Trophoblast cell (in vitro differentiated cells and primary cell): Measurements from ENCODE around the gene MRPL42.

Source experiments
- DNase-seq, 2 donors: peaks; one replicate each; pipeline ENCODE4 v3.0.0-alpha.2; 2016
- H2AFZ ChIP-seq: 2 replicates; pipeline ENCODE4 v1.6.1; 2013; ENCODE audit warnings: low read length, moderate library complexity, mild to moderate bottlenecking; ENCODE audit not compliant: insufficient read depth, poor library complexity
- H2AK5ac ChIP-seq: 2 replicates; pipeline ENCODE4 v1.6.1; 2013; ENCODE audit warnings: mild to moderate bottlenecking, low read length
- H2BK120ac ChIP-seq: 2 replicates; pipeline ENCODE4 v1.6.1; 2013; ENCODE audit warnings: low read length, mild to moderate bottlenecking, moderate library complexity; ENCODE audit not compliant: insufficient read depth, poor library complexity
- H2BK12ac ChIP-seq: 2 replicates; pipeline ENCODE4 v1.6.1; 2013; ENCODE audit warnings: mild to moderate bottlenecking, low read length, moderate library complexity
- H2BK5ac ChIP-seq: 2 replicates; pipeline ENCODE4 v1.6.1; 2013; ENCODE audit warnings: low read length, low read depth, moderate library complexity, mild to moderate bottlenecking; ENCODE audit not compliant: poor library complexity
- H3K14ac ChIP-seq: 2 replicates; pipeline ENCODE4 v1.6.1; 2013; ENCODE audit warnings: mild to moderate bottlenecking, low read length
- H3K18ac ChIP-seq: 2 replicates; pipeline ENCODE4 v1.6.1; 2013; ENCODE audit warnings: mild to moderate bottlenecking, low read length
- H3K23ac ChIP-seq: 2 replicates; pipeline ENCODE4 v1.6.1; 2013; ENCODE audit warnings: low read length
- H3K27ac ChIP-seq: 2 replicates; pipeline ENCODE4 v1.5.1; 2013; ENCODE audit warnings: low read depth, mild to moderate bottlenecking, inconsistent platforms, low read length, moderate library complexity
- H3K27me3 ChIP-seq: 2 replicates; pipeline ENCODE4 v1.6.1; 2013; ENCODE audit warnings: inconsistent platforms, mild to moderate bottlenecking, low read length, moderate library complexity; ENCODE audit not compliant: insufficient read depth
- H3K36me3 ChIP-seq, 2 experiments: 1 replicate in 1 of 2; 2 replicates in 1 of 2; pipeline ENCODE4 v1.6.1; 2013; ENCODE audit warnings: low read length in 2 of 2, mild to moderate bottlenecking in 2 of 2, moderate library complexity in 1 of 2; ENCODE audit not compliant: insufficient read depth in 2 of 2, control insufficient read depth in 1 of 2
- H3K4ac ChIP-seq: 2 replicates; pipeline ENCODE4 v1.6.1; 2013; ENCODE audit warnings: low read depth, mild to moderate bottlenecking, low read length, moderate library complexity
- H3K4me1 ChIP-seq, 2 experiments: 1 replicate in 1 of 2; 2 replicates in 1 of 2; pipeline ENCODE4 v1.6.1; 2013; ENCODE audit warnings: low read length in 2 of 2, mild to moderate bottlenecking in 2 of 2, moderate library complexity in 1 of 2; ENCODE audit not compliant: insufficient read depth in 2 of 2, control insufficient read depth in 1 of 2
- H3K4me2 ChIP-seq: 2 replicates; pipeline ENCODE4 v1.6.1; 2013; ENCODE audit warnings: inconsistent platforms, mild to moderate bottlenecking, low read length, moderate library complexity
- H3K4me3 ChIP-seq: 2 replicates; pipeline ENCODE4 v1.5.1; 2013; ENCODE audit warnings: mild to moderate bottlenecking, low read depth, low read length, inconsistent platforms
- H3K79me1 ChIP-seq: one replicate; pipeline ENCODE4 v1.6.1; 2013; ENCODE audit warnings: low read length
- H3K79me2 ChIP-seq: 2 replicates; pipeline ENCODE4 v1.6.1; 2013; ENCODE audit warnings: low read length, mild to moderate bottlenecking; ENCODE audit not compliant: control insufficient read depth, insufficient read depth, poor library complexity
- H3K9ac ChIP-seq: 2 replicates; pipeline ENCODE4 v1.6.1; 2013; ENCODE audit warnings: mild to moderate bottlenecking, low read length
- H3K9me3 ChIP-seq: 2 replicates; pipeline ENCODE4 v1.6.1; 2013; ENCODE audit warnings: low read depth, mild to moderate bottlenecking, control low read depth, inconsistent platforms, low read length; ENCODE audit not compliant: insufficient read depth
- H4K12ac ChIP-seq: 2 replicates; pipeline ENCODE4 v1.6.1; 2013; ENCODE audit warnings: low read depth, mild to moderate bottlenecking, low read length, moderate library complexity
- H4K8ac ChIP-seq: 2 replicates; pipeline ENCODE4 v1.6.1; 2013; ENCODE audit warnings: low read depth, mild to moderate bottlenecking, low read length, moderate library complexity
- H4K91ac ChIP-seq: one replicate; pipeline ENCODE4 v1.6.1; 2013; ENCODE audit warnings: low read depth, mild to moderate bottlenecking, low read length, moderate library complexity
- WGBS: extraction: QIAGEN DNeasy Blood & Tissue Kit; methylation state at CpG from one replicate; pipeline ENCODE4 v1.1.7; 2013; ENCODE audit warnings: missing lambda C conversion rate; ENCODE audit not compliant: insufficient read length, insufficient coverage; ENCODE audit errors: extremely low coverage; 5-methylcytosine and 5-hydroxymethylcytosine counted together

The MRPL42 gene

DNA sequence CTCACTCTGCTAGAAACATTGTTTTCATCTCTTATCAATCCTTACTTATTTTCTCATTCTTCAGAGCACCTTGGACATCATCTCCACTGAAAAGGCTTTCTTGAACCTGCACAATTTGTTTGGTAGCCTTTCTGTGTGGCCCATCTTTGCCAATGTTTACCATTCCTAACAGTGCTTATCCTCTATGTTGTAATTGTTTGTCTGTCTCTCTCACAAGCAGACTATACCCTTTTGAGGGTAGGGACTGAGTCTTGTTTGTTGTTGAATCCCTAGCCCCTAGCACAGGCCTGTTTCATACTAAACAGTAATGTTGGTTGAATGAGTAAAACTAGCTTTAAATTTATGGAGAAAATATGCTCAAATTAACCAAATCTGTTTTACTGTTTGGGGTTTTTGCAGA lies 9.2 kb downstream of the MRPL42 start:
- Histone ChIP-seq H3K18ac (no peak overlapping the region), H3K27me3 (no peaks in the 10 kb centered on the region), H3K4me1 (no peaks in the 10 kb centered on the region), H3K4me3 (no peak overlapping the region), H3K79me1 (no peaks in the 10 kb centered on the region), H3K23ac (no peak overlapping the region), H4K12ac (no peak overlapping the region), H4K8ac (no peak overlapping the region), H3K9me3 (no peaks in the 10 kb centered on the region), H2BK5ac (no peak overlapping the region), H3K36me3 (peaks cover 20 to 27% of the 10 kb centered on the region in 2 experiments), H3K14ac (no peak overlapping the region), H3K9ac (no peak overlapping the region), H3K79me2 (no peaks in the 10 kb centered on the region), H2BK120ac (no peak overlapping the region), H2AFZ (no peak overlapping the region), H3K4me2 (no peak overlapping the region), H2BK12ac (no peak overlapping the region), H2AK5ac (no peak overlapping the region), H3K27ac (no peak overlapping the region), H4K91ac (no peak overlapping the region), H3K4ac (no peak overlapping the region)
- no peak for DNase-seq

DNA sequence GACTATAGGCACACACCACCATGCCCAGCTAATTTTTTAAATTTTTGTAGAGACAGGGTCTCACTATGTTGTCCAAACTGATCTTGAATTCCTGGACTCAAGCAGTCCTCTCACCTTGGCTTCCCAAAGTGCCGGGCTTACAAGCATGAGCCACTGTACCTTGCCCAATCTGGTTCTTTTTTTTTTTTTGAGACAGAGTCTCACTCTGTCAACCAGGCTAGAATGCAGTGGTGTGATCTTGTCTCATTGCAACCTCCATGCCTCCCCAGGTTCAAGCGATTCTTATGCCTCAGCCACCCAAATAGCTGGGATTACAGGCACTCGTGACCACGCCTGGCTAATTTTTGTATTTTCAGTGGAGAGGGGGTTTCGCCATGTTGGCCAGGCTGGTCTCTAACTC lies 15.4 kb downstream of the MRPL42 start:
- Histone ChIP-seq H3K4me1 (no peaks in the 10 kb centered on the region), H3K27ac (no peak overlapping the region), H3K14ac (no peak overlapping the region), H3K9ac (no peak overlapping the region), H3K79me2 (no peaks in the 10 kb centered on the region), H4K91ac (no peak overlapping the region), H2BK5ac (no peak overlapping the region), H2BK120ac (no peak overlapping the region), H3K4me3 (no peak overlapping the region), H3K18ac (no peak overlapping the region), H4K8ac (no peak overlapping the region), H3K4me2 (no peak overlapping the region), H2BK12ac (no peak overlapping the region), H3K23ac (no peak overlapping the region), H4K12ac (no peak overlapping the region), H3K4ac (no peak overlapping the region), H2AFZ (no peak overlapping the region), H3K27me3 (no peaks in the 10 kb centered on the region), H3K9me3 (no peaks in the 10 kb centered on the region), H3K79me1 (no peaks in the 10 kb centered on the region), H3K36me3 (peaks cover 32 to 37% of the 10 kb centered on the region in 2 experiments), H2AK5ac (no peak overlapping the region)
- WGBS = no CpG with 5 or more reads among the region's 5 CpGs
- peak; percentile 66 to 83 for DNase-seq

DNA sequence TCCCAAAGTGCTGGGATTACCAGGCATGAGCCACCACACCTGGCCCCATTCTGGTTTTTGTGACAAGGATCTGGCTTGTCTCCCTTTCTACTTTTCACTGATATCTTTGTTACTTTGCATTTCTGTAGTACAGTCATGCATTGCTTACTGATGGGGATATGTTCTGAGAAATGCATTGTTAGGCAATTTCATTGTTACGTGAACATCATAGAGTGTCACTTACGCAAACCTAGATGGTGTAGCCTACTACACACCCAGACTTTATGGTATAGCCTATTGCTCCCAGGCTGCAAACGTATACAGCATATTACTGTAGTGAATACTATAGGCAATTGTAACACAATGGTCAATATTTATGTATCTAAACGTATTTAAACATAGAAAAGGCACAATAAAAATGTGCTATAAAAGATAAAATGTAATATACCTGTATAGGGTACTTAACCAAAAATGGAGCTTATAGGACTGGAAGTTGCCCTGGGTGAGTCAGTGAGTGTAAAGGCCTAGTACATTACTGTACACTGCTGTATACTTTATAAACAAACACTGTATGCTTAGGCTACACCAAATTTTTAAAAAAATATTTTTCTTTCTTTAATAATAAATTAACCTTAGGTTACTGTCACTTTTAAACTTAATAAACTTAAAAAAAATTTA lies 16.0 kb downstream of the MRPL42 start:
- no peak overlapping the region for H3K27ac ChIP-seq
- H2BK12ac ChIP-seq = no peak overlapping the region
- no peak overlapping the region for H3K18ac ChIP-seq
- no peaks in the 10 kb centered on the region for H3K27me3 ChIP-seq
- H3K9ac ChIP-seq = no peak overlapping the region
- H3K4me1 ChIP-seq = no peaks in the 10 kb centered on the region
- no peak overlapping the region for H4K91ac ChIP-seq
- H3K14ac ChIP-seq = no peak overlapping the region
- H3K9me3 ChIP-seq = no peaks in the 10 kb centered on the region
- H3K4me3 ChIP-seq = no peak overlapping the region
- H2BK120ac ChIP-seq = no peak overlapping the region
- H3K79me1 ChIP-seq = no peaks in the 10 kb centered on the region
- no peaks in the 10 kb centered on the region for H3K79me2 ChIP-seq
- peaks cover 31 to 36% of the 10 kb centered on the region in 2 experiments for H3K36me3 ChIP-seq
- H2AK5ac ChIP-seq = no peak overlapping the region
- no peak overlapping the region for H4K12ac ChIP-seq
- no CpG with 5 or more reads among the region's 4 CpGs for WGBS
- no peak overlapping the region for H3K23ac ChIP-seq
- H2AFZ ChIP-seq = no peak overlapping the region
- peak; percentile 54 to 94 for DNase-seq
- H3K4ac ChIP-seq = no peak overlapping the region
- H3K4me2 ChIP-seq = no peak overlapping the region
- H2BK5ac ChIP-seq = no peak overlapping the region
- H4K8ac ChIP-seq = no peak overlapping the region

DNA sequence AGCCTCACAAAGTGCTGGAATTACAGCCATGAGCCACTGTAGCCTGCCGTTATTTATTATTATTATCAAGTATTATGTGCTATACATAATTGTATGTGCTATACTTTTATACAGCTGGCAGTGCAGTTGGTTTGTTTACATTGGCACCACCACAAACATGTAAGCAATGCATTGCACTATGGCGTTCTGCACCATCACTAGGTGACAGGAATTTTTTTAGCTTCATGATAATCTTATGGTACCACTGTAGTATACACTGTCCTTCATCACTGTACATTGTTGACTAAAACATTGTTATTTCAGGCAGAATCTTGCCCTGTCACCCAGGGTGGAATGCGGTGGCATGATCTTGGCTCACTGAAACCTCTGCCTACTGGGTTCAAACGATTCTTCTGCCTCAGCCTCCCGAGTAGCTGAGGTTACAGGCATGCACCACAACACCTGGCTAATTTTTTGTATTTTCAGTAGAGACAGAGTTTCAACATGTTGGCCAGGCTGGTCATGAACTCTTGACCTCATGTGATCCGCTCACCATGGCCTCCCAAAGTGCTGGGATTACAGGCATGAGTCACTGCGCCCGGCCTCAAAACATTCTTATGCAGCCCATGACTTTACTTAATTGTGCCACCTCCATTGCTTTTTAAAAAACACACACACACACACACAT lies 17.1 kb downstream of the MRPL42 start:
- no peaks in the 10 kb centered on the region for H3K79me1 ChIP-seq
- H3K4ac ChIP-seq = no peak overlapping the region
- peaks cover 28 to 37% of the 10 kb centered on the region in 2 experiments for H3K36me3 ChIP-seq
- no peak overlapping the region for H3K4me3 ChIP-seq
- no peak overlapping the region for H3K23ac ChIP-seq
- H3K4me1 ChIP-seq = no peaks in the 10 kb centered on the region
- H3K18ac ChIP-seq = no peak overlapping the region
- no peak overlapping the region for H3K9ac ChIP-seq
- no peak overlapping the region for H2AK5ac ChIP-seq
- H2AFZ ChIP-seq = no peak overlapping the region
- no peaks in the 10 kb centered on the region for H3K27me3 ChIP-seq
- no peaks in the 10 kb centered on the region for H3K79me2 ChIP-seq
- no peak overlapping the region for H4K8ac ChIP-seq
- no peak overlapping the region for H2BK12ac ChIP-seq
- no peak overlapping the region for H3K14ac ChIP-seq
- no peak overlapping the region for H3K4me2 ChIP-seq
- H2BK5ac ChIP-seq = no peak overlapping the region
- WGBS = no CpG with 5 or more reads among the region's 8 CpGs
- peak; percentile 71 to 77 for DNase-seq
- no peak overlapping the region for H4K12ac ChIP-seq
- H2BK120ac ChIP-seq = no peak overlapping the region
- H3K27ac ChIP-seq = no peak overlapping the region
- no peaks in the 10 kb centered on the region for H3K9me3 ChIP-seq
- no peak overlapping the region for H4K91ac ChIP-seq
